Measurements from ENCODE around the gene C10orf62.
"Not testable (repeated sequence)": the region's sequence is repeated elsewhere in the genome, so short reads cannot be mapped to it uniquely, and the experiment has no call there.

The C10orf62 gene

DNA sequence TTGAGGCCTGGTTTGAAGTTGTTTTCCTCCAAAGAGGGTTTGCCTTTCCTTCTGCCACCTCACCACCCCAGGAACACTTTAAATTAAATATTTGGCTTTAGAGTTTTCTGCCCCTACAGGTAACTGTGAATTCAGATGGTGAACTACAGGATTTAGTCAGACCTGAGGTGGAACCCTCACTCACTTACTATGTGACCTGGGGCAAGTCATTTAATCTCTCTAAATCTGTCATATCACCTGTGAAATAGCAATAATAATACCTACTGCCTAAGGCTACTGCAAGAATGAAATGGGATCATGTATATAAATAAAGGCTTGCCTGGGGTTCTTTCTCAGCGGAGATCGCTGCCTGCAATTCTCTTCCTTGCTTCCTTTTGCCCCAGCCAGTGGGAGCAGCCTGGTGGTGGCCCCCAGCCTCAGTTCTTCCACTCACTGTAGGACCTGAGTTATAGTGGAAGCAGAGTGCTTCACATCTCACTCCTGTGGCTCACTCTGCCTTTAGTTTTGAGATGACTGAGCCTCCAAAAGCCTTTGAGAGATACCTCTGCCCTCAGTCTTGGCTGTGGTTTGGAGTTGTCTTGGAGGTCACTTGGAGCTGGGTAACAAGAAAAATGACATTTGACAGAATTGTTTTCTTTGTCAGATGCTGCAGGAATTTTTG lies 23.1 kb upstream of the C10orf62 start:
- DNase-seq: no peak

GRCh38 chr10:97567891-97568290 lies 21.6 kb upstream of the C10orf62 start:
- no peak for DNase-seq

DNA sequence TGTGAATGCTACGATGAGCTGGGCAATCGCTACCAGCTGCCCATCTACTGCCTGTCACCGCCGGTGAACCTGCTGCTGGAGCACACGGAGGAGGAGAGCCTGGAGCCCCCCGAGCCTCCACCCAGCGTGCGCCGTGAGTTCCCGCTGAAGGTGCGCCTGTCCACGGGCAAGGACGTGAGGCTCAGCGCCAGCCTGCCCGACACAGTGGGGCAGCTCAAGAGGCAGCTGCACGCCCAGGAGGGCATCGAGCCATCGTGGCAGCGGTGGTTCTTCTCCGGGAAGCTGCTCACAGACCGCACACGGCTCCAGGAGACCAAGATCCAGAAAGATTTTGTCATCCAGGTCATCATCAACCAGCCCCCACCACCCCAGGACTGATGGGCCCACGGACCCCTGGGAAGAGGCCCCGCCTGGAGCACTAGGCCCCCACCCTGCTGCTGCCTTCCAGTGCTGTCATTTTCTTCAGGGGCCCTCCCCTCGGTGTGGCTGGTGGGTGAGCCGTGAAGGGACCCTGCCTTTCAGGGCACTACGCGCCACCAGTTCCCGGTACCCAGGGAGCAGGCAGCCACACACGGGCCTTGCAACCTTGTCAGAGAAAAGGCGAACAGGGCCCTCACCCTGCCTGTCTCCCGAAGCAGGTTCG lies 19.3 kb upstream of the C10orf62 start:
- DNase-seq: no peak

GRCh38 chr10:97570789-97571471 lies 18.6 kb upstream of the C10orf62 start:
- no peak for DNase-seq

- no peak for DNase-seq
Measured at GRCh38 chr10:97571622-97572021, 17.9 kb upstream of the C10orf62 start.

DNA sequence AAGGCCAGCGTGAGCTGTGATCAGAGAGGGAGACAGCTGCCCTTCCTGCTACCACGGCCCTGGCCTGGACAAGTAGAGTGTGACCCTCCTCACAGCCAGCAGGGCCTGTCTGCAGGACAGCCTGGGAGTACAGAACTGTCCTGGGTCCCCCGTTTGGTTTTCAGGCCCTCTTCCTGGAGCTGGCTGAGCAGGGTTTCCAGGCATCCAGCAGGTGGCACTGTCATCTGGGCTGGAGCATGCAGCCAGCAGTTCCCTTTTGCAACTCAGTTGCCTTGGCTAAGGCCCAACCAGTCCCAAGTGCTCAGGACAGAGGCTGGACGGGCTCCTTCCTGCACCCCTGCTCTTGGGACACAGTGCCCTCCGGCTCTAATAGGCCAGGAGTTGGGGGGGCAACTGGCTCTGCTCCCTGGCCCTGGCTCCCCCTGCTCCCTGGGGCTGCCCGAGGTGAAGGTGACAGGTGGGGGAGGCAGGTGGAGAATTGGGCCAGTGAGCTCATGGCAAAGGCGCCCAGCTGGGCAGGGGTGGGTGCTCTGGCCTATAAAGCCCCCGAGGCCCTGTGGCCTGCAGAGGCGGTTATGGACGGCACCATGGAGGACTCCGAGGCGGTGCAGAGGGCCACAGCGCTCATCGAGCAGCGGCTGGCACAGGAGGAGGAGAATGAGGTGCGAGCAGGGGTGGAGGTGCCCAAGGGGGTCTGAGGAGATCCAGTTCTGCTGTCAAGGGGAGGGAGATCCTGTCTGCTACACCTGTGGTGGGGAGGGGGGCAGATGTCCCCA lies 17.1 kb upstream of the C10orf62 start, which contains the start of gene ANKRD2:
TSS of gene ANKRD2 (plus strand) at position 566 of the 776 bp plus-strand sequence. CDS start at position 576, 10 bp downstream.
- peak; percentile 58 for DNase-seq

DNA sequence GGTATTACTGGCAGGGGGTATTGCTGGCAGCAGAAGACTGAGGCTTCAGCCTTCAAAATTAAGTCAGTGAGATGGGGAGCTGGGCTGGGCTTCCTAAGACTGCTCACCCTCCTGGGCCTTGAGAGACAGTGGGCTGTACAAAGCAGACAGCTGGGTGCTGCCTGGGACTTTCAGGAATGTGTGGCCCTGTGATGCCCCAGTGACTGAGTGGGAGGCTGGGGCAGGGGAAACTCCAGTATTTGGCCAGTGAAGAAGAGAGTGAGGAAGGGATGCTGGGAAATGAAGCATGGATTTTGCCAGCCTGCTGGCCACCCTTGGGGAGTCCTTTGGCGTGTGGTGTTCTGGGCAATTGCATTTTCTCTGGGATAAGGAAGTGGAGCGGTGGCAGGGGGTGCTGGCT lies 16.5 kb upstream of the C10orf62 start:
- DNase-seq: no peak

GRCh38 chr10:97573672-97574071 lies 15.8 kb upstream of the C10orf62 start:
- DNase-seq: no peak

GRCh38 chr10:97574374-97575126 lies 15.0 kb upstream of the C10orf62 start:
- no peak for DNase-seq

GRCh38 chr10:97575127-97575668 lies 14.3 kb upstream of the C10orf62 start:
- DNase-seq: no peak

GRCh38 chr10:97576487-97576886 lies 13.0 kb upstream of the C10orf62 start:
- not testable (repeated sequence) for DNase-seq

DNA sequence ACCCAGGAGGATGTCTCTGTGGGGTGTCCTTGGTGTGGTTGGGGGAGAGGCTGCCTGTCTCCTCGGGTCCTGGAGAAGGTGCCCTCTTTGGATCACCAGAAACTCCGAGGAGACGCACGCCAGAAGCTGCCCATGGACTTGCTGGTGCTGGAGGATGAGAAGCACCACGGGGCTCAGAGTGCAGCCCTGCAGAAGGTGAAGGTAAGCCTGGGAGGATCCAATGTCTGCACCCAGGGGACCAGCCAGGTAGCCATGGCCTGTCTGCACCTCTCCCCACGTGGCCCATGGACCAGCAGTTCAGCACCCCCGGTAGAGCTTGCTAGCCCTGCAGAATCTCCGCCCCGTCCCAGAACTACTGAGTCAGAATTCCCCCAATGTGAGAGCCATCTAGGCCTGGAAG lies 11.8 kb upstream of the C10orf62 start:
- DNase-seq: no peak

- no peak for DNase-seq
Measured at GRCh38 chr10:97578171-97578844, 11.2 kb upstream of the C10orf62 start.

DNA sequence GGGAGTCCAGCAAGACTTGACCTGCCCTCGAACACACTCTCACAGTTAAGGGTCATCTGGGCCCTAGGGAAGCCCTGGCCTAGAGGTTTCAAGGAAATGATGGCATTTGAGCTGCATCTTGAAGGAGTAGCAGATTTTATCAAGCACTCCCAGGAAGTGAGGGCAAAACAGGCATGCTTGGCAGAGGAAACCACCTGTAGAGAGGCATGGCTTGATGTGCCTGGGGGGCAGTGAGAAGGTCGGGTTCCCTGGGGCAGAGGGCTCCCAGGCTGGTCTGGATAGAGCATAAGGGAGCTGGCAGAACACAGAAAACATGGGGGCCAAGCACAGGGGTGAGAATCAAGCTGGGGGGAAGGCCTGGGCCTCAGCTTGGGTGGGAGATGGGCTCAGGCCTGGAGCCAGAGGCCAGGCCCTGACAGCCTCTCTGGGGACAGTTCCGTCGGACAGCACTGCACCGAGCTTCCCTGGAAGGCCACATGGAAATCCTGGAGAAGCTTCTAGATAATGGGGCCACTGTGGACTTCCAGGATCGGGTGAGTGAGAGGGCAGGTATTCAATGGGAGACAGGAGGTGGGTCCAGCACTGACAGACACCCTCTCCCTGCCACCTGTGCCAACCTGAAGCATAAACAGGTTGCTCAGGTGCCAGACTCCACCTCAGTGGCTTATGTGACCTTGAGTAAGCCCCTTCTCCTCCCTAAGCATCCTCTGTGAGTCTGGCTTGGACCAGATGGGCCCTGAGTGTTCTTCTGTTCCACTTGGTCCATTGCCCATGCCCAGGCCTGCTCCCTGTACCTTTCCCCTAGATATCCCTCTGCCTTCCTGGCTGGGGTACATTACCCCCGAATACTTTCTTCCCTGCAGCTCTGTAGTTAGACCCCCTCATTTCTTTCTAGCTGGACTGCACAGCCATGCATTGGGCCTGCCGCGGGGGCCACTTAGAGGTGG lies 8.8 kb upstream of the C10orf62 start:
- DNase-seq: no peak

- no peak for DNase-seq
Measured at GRCh38 chr10:97582169-97582568, 7.4 kb upstream of the C10orf62 start.

GRCh38 chr10:97583476-97583875 lies 6.0 kb upstream of the C10orf62 start:
- no peak for DNase-seq

GRCh38 chr10:97584060-97584797 lies 5.3 kb upstream of the C10orf62 start, which contains the start of gene HOGA1:
HOGA1 (plus strand) TSS chr10:97584389; CDS start chr10:97584704, 315 bp downstream.
- no peak for DNase-seq

DNA sequence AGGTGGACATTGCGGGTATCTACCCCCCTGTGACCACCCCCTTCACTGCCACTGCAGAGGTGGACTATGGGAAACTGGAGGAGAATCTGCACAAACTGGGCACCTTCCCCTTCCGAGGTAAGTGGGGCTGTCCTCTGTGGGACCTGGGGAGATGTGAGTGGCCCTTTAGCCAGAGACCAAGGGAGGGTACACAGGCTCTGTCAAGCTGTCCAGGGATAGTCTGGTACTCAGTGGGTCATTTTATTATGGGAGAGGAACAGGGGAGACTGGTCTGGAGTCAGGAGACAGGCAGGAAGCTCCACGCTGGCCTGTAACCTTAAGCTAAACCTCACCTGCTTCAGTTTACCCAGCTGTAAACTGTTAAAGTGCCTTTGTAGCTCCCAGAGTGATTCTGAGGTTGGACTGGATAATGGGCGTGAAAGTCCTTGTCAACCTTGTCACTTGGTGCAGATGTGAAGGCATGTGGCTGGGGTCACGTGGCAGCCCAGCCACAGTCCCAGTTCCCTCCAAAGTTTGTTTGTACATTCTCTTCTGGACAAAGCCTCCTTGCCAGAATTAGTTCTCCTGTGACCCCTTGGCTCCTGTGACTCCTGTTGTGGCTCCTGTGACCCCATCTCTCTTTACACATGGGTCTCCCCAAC lies 4.6 kb upstream of the C10orf62 start:
- no peak for DNase-seq

- no peak for DNase-seq
Measured at GRCh38 chr10:97585439-97585811, 4.1 kb upstream of the C10orf62 start.

Data from GDM1 (cell line).